OCI-M1 (cell line): ENCODE measurements around the gene TRIP12.
"Not testable (repeated sequence)": the region's sequence is repeated elsewhere in the genome, so short reads cannot be mapped to it uniquely, and the experiment has no call there.

Source experiments
- DNase-seq: peaks from one replicate; lab custom pipeline; 2025; lab: John Stamatoyannopoulos, UW

Gene TRIP12

DNA sequence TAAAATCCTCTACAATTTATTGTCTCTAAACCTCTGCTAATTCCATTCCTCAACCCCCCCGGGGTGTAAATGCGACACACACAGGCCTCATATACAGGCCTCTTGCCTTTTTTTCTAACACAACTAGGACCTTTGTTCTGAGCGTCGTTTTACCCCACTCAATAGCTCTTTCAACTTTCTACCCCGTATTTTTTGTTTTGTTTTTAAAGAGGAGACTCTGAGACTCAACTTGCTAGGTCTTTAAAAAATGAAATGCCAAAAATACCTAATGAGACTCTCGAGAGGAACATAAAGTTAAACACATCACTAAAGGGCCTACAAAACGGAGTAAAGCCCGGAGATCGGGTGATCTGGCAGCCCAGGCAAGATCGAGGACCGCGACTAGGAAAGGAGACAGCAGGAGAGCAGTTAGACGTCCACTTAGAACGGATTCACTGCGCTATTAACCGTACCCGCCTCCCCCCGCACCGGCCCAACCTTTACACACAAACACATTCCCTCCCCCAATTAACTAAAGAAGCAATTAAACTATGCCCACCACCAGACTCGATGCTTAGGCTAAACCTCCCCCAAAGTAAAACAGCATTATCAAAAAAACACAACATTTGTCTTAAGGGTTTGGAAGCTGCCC lies 1.7 kb downstream of the TRIP12 start:
- DNase-seq, result peak; percentile 58

DNA sequence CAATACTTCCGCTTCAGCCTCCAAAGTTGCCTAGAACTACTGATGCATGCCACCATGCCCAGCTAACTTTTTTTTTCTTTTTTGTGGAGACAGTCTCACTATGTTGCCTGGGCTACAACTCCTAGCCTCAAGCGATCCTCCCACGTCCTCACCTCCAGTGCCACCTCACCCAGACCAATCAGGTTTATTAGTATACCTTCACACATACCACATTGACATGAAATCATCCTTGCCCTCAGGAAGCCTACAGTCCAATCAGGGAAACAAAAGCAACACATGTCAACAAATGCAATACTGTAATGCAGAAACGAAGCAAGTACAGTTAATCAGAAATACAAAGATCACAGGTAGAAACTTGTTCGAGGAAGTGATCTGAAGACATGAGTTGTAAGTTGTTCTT lies 4.0 kb downstream of the TRIP12 start:
- DNase-seq, result no peak

DNA sequence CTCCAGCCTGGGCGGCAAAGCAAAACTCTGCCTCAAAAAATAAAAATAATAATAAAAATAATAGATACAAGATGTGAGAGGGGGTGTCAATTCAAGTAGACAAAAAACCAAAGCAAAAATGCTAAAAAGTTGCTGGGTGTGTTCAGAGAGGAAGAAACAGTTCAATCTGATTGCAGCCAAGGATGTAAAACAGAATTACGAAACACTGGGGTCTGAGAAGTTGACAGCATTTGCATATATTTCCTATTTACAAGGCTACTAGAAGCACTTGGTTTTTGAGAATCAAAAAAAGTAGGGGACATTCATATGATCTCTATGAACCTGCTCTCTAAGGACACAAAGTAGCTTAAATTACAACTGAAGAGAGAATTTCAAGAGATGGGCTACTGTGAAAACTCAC lies 7.6 kb downstream of the TRIP12 start:
- peak; percentile 23 for DNase-seq

DNA sequence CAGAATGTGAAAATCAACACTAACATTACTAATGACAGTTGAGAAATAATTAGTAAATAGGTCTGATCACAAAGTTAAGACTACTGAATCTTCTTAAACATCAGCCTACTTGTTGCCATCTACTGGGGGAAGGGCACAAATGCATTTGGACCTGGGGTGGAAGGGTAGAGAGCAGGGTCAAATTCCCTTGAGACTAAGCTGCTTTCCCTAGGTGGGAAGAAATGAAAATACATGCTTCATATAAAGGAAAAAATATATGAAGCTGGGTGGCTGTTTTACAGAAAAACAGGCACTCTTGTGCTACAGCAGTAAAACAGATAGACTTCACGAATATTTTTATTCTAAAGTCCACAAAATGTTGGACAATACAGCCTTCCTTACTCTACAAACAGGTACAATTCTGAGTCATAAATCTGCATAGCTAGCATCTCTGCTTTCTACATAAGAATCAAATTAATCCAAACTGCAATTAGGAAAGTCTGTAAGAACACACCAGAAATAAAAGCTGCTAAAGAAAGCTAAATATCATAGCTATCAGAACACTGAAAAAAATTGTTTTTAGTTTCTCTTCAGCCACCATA lies 10.9 kb downstream of the TRIP12 start:
- peak; percentile 61 for DNase-seq

DNA sequence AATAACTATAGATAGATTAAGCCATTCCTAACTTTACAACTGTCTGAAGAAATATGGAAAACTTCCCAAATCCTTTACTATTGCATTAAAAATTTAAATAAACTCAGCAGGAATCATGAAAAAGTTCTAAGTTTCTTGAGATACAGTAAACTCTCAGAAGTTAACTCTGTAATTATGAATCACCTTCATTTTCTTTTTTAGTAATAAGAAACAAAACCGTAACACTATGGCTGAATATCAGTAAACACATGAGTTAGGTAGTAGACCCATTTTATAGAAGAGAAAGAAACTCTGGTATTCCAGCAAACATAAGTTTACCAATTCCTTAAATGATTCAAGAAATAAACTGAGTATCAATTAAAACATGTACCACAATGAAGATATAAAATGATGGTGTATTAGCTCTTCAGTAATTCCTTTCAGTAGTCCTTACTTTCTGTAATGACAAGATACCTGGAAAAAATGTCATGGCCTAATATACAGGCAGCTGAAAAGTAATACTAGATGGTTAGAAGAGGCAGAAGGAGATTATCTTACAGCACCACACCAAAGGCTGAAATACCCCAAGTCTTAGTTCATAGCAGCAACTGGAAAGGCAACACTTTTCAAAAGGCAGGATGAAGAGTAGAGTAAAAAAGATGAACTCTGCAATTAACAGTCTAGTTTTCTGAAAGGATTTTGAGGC lies 11.5 kb downstream of the TRIP12 start:
- no peak for DNase-seq

DNA sequence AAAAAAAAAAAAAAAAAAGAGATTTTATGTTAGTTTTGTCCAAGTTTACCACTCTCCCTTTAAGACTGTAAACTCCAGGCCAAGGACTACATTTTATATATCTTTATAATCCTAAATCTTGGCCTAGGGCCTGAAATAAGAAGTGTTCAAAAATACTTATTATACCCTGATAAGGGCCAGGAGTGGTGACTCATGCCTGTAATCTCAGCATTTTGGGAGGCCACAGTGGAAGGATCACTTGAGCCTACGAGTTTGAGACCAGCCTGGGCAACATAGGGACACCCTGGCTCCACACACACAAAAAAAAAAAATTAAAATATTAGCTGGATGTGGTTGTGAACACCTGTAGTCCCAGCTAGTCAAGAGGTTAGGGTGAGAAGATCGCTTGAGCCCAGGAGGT lies 12.7 kb downstream of the TRIP12 start:
- DNase-seq, result no peak

DNA sequence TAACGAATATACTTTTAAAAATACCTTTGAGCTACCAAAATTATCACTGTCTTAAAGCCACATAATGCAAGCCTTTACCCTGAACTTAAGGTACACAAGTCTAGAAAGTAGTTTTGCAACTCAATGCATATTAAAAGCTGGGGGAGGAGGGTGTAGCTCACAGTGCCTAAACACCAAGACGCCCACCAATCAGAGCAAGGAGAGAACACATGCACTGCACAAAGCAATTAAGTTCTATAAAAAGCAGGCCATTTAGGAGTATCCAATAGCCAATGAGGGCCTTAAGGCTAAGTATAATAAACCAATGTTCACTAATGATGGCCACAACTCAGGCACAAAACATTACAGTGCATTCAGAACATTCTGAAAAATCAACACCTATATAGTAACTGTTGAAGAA lies 16.2 kb downstream of the TRIP12 start:
- DNase-seq, result no peak

DNA sequence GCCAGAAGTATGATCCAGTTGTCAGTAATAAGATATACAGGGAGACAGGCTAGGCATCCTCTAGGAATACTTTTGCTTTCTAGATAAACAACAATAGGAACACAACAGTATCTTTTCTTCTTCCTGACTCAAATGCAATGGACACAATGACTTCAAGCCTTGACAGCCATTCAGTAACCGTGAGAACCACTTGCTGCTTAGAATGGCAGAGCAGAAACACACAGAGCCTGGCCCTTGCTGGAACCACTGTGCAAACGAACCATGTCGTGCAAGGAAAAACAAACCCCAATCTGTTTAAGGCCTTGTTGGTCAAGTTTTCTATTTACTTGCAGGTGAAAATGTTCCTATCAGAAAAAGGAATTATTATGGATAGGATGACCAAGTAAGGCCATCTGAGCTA lies 18.8 kb downstream of the TRIP12 start:
- no peak for DNase-seq

DNA sequence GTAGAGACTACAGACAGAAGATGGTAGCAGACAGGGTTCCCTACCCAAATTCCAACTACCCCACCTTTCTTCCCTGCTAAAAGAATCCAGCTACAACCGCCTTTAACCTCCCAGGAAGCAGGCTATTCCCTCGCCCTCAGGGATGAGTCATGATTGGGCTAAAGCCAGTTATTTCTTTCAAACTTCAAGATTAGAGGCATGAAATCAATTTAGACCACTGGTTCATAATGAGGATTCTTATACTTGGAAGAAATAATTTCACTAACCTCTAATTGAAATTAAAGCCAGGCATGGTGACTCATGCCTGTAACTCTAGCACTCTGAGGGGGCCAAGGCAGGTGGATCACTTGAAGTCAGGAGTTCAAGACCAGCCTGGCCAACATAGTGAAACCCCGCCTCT lies 20.0 kb downstream of the TRIP12 start:
- DNase-seq, result no peak

DNA sequence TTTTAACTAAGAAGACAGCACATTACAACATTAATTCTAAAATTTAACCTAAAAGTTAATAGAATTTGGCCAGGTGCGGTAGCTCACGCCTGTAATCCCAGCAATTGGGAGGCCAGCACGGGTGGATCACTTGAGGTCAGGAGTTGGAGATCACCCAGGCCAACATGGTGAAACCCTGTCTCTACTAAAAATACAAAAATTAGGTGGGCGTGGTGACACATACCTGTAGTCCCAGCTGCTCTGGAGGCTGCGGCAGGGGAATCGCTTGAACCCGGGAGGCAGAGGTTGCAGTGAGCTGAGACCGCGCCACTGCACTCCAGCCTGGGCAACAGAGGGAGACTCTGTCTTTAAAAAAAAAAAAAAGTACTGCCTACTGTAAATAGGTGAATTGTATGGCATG lies 21.3 kb downstream of the TRIP12 start:
- DNase-seq, result not testable (repeated sequence)

DNA sequence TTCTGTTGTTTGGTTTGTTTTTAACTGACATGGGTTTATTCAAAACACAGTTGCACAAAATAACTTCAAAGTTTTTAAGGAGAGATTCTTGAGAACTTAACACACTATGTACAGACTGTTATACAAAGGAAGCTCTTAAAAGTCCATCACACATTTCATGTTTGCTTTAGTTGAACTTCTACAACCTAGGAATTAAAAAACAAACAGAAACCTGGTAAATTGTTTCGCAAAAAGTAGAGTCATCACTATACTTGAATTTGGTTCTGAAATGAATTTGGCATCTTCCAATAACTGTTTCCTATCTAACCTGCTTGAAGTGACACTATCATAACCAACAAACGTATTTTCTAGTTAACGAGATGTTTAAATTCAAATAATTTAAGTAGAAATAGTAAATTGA lies 21.8 kb downstream of the TRIP12 start:
- no peak for DNase-seq

DNA sequence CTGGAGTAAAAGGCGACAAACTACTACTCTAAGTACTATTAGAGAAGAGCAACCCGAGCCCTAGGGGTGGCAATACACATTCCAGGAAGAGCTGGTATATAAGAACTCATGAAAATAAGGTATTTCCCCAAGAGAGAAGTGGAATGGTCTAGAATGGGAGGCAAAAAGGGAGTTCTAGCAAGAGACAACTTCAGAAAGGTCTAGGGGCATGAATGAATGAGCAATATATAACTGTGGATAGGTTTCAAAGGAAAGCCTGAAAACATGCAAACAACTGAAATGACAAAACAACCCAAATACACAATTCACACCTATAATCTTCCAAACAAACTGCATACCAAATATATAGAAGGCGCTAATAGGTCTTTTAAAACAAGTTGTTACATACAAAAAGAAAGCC lies 22.2 kb downstream of the TRIP12 start:
- no peak for DNase-seq

DNA sequence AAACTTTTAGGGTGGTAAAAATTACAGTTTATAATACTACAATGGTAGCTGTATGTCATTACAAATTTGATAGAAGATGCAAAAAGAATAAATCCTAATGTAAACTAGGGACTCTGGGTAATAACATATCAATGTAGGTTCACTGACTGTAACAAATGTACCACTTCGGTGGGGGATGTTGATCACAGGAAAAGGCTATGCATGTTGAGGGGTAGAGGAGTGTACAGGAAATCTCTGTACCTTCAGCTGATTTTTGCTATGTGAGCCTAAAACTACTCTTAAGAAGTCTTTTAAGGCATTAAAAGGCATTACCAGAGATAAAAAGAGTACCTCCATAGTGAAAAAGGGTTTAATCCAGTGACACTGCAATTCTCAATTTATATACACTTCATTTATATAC lies 25.0 kb downstream of the TRIP12 start:
- DNase-seq, result no peak

DNA sequence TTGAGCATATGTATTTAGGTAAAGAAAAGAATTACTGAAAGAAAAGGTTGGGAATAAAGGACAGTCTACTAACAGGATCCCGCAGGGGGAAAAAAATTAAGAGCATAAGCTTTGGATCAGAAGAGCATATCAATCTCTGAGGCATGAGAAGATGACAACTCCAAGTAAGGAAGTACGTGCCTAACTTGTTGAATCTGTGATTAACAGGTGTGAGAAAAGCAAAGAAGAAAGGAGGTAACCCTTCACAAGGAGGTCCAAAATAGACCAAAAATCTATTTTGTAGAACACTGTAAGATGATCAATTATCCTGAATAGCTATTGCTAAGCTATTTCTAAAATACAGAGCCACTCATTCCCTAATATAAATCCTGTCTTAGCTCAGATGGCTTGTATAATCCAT lies 32.8 kb downstream of the TRIP12 start:
- DNase-seq, result no peak

DNA sequence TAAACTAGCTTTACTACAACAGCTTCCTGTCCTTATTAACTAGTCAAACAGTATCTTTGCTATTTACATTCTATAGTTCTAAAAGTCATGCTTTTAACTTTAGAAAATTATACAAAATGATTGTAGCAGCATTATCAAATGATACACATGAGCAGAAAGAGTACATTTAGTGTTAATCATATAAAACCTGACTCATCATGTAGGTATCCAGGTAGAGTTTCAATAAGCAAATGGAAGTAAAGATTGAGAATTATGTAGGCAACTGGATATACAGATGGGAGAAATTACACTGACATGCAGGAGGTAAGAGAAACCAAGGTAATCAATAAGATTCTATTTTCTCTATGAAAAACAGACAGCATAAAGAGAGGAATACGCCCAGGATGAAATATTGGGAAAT lies 33.8 kb downstream of the TRIP12 start:
- no peak for DNase-seq

DNA sequence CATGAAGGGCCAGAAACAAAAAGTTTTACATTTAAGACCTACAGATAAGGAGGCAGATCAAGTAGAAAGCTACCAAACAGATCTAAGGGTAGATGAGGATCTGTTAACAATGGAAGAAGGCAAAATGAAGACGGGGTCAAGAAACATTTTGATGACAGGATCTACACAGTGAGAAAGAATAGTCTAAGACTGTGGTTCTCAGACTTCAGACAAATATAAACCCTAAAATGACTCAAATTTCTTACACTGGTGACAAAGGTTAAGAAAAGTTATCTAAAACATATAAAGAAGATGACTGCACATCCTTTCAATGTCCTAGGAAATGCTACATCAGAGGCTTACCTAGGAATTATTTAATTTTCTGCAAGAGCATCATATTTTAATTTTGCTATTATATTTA lies 34.4 kb downstream of the TRIP12 start:
- DNase-seq, result no peak

DNA sequence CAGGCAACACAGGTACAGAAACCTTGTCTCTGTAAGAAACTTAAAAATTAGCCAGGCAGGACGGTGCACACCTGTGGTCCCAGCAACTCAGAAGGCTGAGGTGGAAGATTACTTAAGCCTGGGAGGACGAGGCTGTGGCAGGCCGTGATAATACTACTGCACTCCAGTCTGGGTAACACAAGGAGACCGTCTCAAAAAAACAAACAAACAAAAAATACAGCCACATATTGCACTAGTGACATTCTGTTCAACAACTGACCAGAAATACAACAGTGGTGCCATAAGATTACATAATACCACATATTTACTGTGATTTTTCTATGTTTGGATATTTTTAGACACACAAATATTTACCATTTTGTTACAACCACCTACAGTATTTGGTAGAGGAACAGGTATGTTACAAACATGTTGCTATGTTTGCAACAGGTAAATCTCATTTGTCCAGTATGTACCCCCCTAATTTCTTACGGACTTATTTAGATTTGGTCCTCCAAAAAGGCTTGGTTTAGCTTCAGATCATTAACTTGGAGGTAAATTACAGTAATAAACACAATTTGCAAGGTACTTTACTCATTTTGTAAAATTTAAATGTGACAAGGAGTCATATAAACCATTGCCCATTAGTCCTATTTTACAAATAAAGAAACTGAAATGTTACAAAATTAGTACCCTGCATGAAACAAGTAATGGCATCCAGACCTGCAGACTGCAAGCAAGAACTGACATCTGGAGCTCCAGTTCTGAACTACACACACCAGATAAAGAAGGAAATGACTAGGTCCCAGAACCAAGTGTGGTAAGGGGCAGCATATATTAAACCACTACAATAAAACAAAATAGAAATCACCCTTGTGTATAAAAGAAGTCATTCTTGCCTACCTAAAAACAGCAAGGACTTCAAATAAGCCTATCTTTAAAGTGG lies 36.8 kb downstream of the TRIP12 start:
- DNase-seq, result no peak

DNA sequence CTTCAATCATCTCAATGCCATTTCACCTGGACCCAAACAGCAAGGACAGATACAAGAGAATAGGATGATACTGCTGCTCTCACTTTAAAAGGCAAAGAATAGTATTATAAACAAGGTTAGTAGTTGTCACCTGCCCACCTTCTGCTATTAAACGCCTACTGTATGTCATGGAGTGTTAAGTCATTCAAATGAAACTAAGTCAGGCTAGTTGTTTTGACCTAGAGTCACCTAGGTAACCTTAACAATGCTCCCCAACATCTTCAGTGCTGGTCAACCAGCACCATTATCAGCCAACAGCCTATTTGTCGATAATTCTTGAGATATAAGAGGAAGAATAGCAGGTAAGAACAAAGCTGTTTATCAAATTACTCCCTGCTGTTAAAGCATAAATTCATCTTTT lies 39.2 kb downstream of the TRIP12 start:
- no peak for DNase-seq

DNA sequence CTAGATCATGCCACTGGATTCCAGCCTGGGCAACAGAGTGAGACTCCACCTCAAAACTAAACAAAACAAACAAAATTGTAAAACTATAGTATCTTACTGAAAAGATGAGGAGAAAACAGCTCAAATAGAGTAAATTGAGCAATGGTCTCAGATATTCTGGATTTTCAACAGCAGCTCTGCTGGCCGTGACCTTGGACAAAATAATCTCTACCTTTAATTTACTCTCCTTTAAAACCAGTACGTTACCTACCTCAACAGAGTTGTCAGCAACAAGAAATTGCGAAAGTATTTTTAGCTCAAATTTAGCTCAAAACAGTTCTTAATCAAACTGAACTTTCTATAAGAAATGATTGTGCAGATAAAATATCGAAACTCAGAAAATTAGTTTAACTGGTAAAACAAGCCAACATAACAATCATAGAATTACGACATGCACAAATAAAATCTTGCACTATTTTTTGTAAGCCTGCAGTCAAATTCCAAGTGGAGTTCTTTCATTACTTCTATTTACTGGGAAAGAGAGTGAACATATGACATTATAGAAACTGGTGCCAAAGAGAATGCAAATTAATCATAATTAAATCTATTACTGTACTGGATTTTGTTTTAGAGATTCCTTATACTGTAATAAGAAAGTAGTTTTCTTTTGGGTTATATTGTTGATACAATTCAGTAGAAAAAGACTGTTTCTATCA lies 40.8 kb downstream of the TRIP12 start:
- DNase-seq, result no peak

DNA sequence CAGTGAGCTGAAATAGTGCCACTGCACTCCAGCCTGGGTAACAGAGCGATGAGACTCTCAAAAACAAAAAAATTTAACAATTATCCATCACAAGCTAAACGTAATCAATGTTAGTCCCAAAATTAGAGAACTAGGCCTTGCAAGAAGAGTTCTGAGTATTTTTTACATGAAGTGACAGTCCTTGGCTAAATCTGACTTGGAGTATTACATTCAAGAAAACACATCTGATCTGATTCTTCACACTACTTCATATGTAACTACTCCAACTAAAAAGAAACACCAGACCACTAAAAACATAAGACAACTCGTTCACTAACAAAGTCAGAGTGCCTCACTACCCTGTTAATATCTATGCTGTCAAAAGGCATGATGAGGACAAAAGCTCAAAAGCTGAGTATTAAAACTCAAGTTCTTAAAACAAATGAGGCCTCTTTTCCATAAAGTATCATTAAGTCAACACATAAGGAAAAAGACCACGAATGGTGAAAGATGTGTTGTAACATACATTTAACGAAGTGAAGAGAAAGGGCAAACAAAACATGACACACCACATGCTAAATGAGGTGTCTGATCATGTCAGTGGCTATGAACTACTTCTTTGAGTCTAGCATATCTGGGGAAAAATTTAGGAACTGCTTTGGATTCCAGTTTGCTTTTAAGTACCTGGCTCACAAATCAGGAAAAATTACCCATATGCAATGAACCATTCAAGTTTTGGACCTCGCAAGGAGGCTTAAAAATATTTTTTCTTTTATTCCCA lies 42.4 kb downstream of the TRIP12 start:
- DNase-seq, result no peak

DNA sequence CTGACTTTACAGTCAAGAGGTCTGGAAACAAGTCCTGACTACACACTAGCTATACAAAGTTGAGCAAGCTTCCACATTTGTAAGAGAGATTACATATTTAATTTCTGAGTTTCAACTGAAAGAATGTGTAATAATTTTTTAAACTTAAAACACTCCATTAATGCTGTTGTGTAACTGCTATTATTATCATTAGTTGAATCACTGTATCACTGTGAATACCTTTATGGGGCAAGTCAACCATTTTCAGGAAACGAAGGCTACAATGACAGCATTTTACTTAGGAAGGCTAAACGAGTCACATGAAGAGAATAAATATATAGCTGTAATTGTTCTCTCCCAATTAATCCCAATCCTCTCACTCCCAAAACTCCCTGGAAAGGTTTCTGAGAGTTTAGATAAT lies 46.3 kb downstream of the TRIP12 start:
- DNase-seq, result no peak
